Mononuclear cell (primary cell): ENCODE measurements around the gene TIFAB. TPM values are rescaled to one million over a fixed set of nuclear protein-coding genes. Genes with fewer than 3 reads are reported as not detected.
"Not testable (repeated sequence)": the region's sequence is repeated elsewhere in the genome, so short reads cannot be mapped to it uniquely, and the experiment has no call there.

ENCODE experiments used
- H3K27me3 ChIP-seq: 2 replicates; pipeline ENCODE4 v1.6.0; 2011; ENCODE audit warnings: low read length, control low read depth; ENCODE audit not compliant: insufficient read depth
- H3K4me1 ChIP-seq: 2 replicates; pipeline ENCODE4 v1.5.1; 2011; ENCODE audit warnings: mild to moderate bottlenecking, low read length, control low read depth; ENCODE audit not compliant: insufficient read depth
- H3K4me3 ChIP-seq: 2 replicates; pipeline ENCODE4 v1.5.1; 2011; ENCODE audit warnings: mild to moderate bottlenecking, low read length, moderate library complexity
- H3K9me3 ChIP-seq: 2 replicates; pipeline ENCODE4 v1.5.1; 2011; ENCODE audit warnings: low read depth, mild to moderate bottlenecking, control low read depth, low read length
- total RNA-seq: library from RNA; depleted of rRNA; stranded (reverse); fragments of >200 nt; gene quantifications from one replicate; pipeline ENCODE4 v1.2.3, GENCODE V29; 2012

Gene TIFAB, protein sequence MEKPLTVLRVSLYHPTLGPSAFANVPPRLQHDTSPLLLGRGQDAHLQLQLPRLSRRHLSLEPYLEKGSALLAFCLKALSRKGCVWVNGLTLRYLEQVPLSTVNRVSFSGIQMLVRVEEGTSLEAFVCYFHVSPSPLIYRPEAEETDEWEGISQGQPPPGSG
- total RNA-seq: under 0.01 TPM

DNA sequence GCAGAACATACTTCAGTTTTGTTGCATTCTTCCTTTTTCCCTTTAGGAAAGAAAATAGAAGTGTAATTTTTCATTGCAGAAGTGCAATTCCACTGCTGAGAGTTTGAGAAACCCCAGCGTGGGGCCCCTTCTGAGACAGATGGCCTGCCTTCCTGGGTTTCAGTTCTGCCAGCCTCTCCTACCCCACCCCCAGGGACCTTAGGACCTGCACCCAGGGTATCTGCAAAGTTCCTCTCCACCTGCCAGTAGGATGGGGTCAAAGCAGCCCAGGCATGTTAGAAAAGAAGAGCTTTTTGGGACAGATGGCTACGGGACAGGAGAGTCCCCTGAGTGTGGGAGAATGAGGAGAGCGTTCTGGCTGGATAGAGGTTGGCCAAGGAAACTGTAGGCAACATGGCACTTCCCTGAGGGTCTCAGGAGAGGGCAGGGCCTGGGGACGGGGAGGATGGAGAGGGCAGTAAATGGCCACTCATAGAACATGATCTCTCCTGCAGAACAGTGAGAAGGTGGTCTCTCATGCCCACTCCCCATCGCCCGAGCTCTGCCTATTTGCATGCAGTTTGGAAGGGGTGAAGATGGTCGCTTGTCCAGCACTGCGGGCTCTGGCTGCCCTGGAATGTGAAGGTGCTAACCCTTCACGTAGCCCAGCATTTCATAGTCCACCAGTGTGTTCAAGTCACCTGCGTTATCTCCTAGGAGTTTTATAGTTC, at the start of gene TIFAB:
TSS of gene TIFAB (minus strand) at position 31 of the 710 bp plus-strand sequence. CDS start 2,412 bp downstream, outside the sequence.
- Histone ChIP-seq H3K4me3 (no peak within 1 kb of the TSS), H3K27me3 (no peaks in the 10 kb centered on the region), H3K4me1 (peaks cover 55% of the 10 kb centered on the region), H3K9me3 (no peaks in the 10 kb centered on the region)

- peaks cover 19% of the 10 kb centered on the region for H3K27me3 ChIP-seq
- no peaks in the 10 kb centered on the region for H3K9me3 ChIP-seq
- H3K4me1 ChIP-seq: peaks cover 6% of the 10 kb centered on the region
- H3K4me3 ChIP-seq: no peak overlapping the region
These were observed 46.5 kb upstream of the TIFAB start for GRCh38 chr5:135498637-135498995.

- H3K4me1 ChIP-seq: peaks cover 11% of the 10 kb centered on the region
- no peaks in the 10 kb centered on the region for H3K9me3 ChIP-seq
- H3K4me3 ChIP-seq: no peak overlapping the region
- H3K27me3 ChIP-seq: peaks cover 21% of the 10 kb centered on the region
These were observed 46.0 kb upstream of the TIFAB start for GRCh38 chr5:135497971-135498636.

GRCh38 chr5:135495531-135495930, 43.4 kb upstream of the TIFAB start:
- H3K9me3 ChIP-seq, H3K4me3 ChIP-seq: not testable (repeated sequence)
- peaks cover 25% of the 10 kb centered on the region for H3K4me1 ChIP-seq
- peaks cover 38% of the 10 kb centered on the region for H3K27me3 ChIP-seq

- no peaks in the 10 kb centered on the region for H3K9me3 ChIP-seq
- no peak overlapping the region for H3K4me3 ChIP-seq
- H3K27me3 ChIP-seq: peaks cover 51% of the 10 kb centered on the region
- peaks cover 37% of the 10 kb centered on the region for H3K4me1 ChIP-seq
These were observed 42.0 kb upstream of the TIFAB start for GRCh38 chr5:135494196-135494595.

GRCh38 chr5:135493406-135494180, 41.4 kb upstream of the TIFAB start:
- Histone ChIP-seq H3K9me3 (no peaks in the 10 kb centered on the region), H3K4me3 (no peak overlapping the region), H3K4me1 (peaks cover 42% of the 10 kb centered on the region), H3K27me3 (peaks cover 57% of the 10 kb centered on the region)

DNA sequence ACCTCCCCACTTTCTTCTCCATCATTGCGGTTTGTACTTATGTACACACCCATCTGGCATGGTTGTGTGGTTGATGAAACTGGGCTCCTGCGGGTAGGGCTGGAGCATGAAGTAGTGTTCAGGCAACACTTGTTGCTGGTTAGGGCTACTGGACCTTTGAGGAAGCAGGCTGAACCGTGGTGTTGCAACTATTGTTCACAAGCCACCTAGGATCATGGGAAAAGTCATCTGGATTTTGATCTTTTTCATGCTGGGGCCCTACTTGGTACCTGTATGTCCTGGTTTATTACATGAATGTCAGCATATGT, 40.1 kb upstream of the TIFAB start:
- Histone ChIP-seq H3K4me3 (no peak overlapping the region), H3K9me3 (no peaks in the 10 kb centered on the region), H3K4me1 (peaks cover 42% of the 10 kb centered on the region), H3K27me3 (peaks cover 64% of the 10 kb centered on the region)

GRCh38 chr5:135491552-135492318, 39.6 kb upstream of the TIFAB start:
- peaks cover 42% of the 10 kb centered on the region for H3K4me1 ChIP-seq
- no peaks in the 10 kb centered on the region for H3K9me3 ChIP-seq
- H3K4me3 ChIP-seq: no peak overlapping the region
- H3K27me3 ChIP-seq: peaks cover 70% of the 10 kb centered on the region

DNA sequence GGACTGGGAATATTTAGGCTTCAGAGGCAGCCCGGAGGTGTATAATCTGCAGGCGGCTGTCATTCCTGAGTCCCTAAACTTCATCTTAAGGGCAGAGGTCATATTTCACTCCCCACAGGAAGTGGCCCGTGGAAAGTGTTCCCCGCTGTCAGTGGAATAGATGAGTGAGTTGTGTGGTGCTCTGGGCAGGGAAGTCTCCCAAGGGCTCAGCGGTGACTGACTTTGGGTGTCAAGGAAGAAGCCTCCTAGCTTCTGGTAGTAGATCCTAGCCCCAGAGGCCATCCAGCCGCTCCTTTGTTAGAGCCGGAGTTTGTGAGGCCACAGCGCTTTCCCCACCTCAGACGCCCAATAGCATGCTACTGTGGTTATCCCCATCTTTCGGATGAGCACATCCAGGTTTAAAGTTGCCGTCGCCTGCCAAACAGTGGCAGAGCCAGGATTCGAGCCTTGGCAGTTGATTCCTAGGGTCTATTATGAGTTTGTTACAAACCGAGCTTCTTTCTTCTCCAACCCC, 38.9 kb upstream of the TIFAB start:
- no peak overlapping the region for H3K4me3 ChIP-seq
- peaks cover 42% of the 10 kb centered on the region for H3K4me1 ChIP-seq
- H3K9me3 ChIP-seq: no peaks in the 10 kb centered on the region
- peaks cover 76% of the 10 kb centered on the region for H3K27me3 ChIP-seq

- H3K9me3 ChIP-seq: no peaks in the 10 kb centered on the region
- no peak overlapping the region for H3K4me3 ChIP-seq
- peaks cover 83% of the 10 kb centered on the region for H3K27me3 ChIP-seq
- H3K4me1 ChIP-seq: peaks cover 42% of the 10 kb centered on the region
These were observed 38.3 kb upstream of the TIFAB start for GRCh38 chr5:135490245-135491037.

DNA sequence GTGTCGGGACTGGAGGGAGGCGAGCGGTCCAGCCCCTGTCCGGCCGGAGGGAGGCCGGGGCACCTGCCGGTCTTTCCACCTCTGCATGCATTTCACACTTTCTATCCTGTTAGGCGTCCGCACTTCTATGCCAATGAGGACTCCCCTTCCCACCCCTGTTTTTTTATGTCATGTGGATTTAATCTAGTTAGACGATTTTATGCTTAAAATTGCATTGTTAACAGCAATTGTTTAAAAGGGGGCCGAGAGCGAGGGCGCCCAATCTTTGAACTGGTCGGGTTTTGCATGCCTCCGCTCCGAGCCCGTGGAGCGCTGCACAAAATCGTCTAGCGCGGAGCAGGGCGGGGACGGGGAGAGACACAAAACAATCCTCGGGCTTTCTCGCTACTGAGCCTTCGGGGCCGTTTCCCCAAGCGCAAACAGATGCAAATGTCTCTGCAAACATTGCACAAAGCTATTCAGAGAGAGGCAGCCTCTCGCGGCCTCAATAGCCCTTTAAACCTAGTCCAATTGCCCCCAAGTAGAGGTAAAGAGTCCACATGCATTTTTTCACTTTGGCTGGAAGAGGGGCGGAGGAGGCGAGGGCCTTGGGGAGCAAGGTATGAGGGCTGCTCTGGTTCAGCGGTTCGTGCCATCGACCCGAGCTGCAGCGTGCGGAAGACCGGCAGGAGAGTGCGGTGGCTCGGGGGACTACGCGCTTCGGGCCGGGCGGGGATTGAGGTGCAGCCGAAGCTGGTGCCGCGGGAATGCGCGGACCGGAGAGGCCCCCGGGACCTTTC, 37.5 kb upstream of the TIFAB start:
- Histone ChIP-seq H3K27me3 (peaks cover 83% of the 10 kb centered on the region), H3K4me3 (no peak overlapping the region), H3K9me3 (no peaks in the 10 kb centered on the region), H3K4me1 (peaks cover 42% of the 10 kb centered on the region)

DNA sequence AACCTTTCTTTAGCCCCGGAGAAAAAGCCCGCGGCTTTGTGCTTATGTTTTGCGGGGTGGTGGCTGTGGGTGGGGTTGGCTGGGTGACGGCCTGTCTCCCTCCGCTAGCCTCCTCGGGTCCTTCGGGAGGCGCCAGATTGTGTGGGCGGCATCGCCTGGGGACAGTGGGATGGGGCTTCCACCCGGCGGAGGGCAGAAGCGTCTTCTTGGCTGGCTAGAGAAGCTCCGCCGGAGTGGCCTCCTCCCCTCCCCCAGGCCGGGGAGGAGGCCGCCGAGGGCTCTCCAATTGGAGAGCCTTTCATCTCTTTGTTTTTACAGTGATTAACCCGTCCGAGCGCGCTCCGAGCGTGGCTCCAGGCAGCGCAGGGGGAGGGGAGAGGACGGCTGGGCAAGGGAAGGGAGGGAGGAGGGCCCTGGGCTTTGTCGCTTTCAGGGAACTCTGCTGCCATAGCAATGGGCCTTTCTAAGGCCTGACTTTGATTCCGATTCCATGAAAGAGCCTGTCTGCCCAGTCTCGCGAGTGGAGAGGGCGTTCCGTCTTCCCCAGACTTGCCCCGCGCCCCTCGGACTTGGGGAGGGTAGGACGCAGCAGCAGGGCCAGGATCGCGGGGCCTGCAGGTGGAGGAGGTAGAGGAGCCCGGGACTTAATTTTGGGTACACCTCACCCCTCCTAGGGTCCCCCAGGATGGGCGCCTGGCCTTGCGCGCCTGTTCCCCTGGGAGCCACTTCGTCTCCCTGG, 36.7 kb upstream of the TIFAB start:
- peaks cover 81% of the 10 kb centered on the region for H3K27me3 ChIP-seq
- peaks cover 39% of the 10 kb centered on the region for H3K4me1 ChIP-seq
- H3K9me3 ChIP-seq: no peaks in the 10 kb centered on the region
- H3K4me3 ChIP-seq: no peak overlapping the region
